CD4-positive, CD25-positive, alpha-beta regulatory T cell (primary cell): ENCODE data around the gene ARSK. TPM values are rescaled to one million over a fixed set of nuclear protein-coding genes. Genes with fewer than 3 reads are reported as not detected.

Experiments
- ATAC-seq, 2 donors: fragments of 150-1000 bp; cut with Tn5 transposase; one replicate each; pipeline ENCODE4 v1.10.0; 2021; ENCODE audit warnings: low read depth in 2 of 2, moderate number of reproducible peaks in 2 of 2, moderate library complexity in 1 of 2
- DNase-seq, 3 donors: peaks; one replicate each; pipeline versions ENCODE4 v3.0.0 to v3.0.0-alpha.2; 2012 to 2022; ENCODE audit warnings: mixed read lengths in 1 of 3
- H3K27ac ChIP-seq: one replicate; pipeline ENCODE4 v1.7.0; 2013; ENCODE audit warnings: mild to moderate bottlenecking, low read length; ENCODE audit not compliant: insufficient read depth, poor library complexity, severe bottlenecking
- H3K27me3 ChIP-seq: one replicate; pipeline ENCODE4 v1.7.0; 2013; ENCODE audit warnings: low read length; ENCODE audit not compliant: control insufficient read depth, insufficient read depth
- H3K36me3 ChIP-seq: one replicate; pipeline ENCODE4 v1.7.0; 2013; ENCODE audit warnings: mild to moderate bottlenecking, low read length, moderate library complexity; ENCODE audit not compliant: control insufficient read depth, insufficient read depth
- H3K4me1 ChIP-seq: 2 replicates; pipeline ENCODE4 v1.7.0; 2013; ENCODE audit warnings: mild to moderate bottlenecking, low read length; ENCODE audit not compliant: insufficient read depth, control insufficient read depth, poor library complexity, severe bottlenecking
- H3K4me3 ChIP-seq: one replicate; pipeline ENCODE4 v1.7.0; 2013; ENCODE audit warnings: low read depth, mild to moderate bottlenecking, low read length, moderate library complexity
- H3K9me3 ChIP-seq, 2 experiments: 1 replicate in 1 of 2; 2 replicates in 1 of 2; pipeline ENCODE4 v1.7.0; 2013; ENCODE audit warnings: low read length in 2 of 2, mild to moderate bottlenecking in 1 of 2, moderate library complexity in 1 of 2; ENCODE audit not compliant: control insufficient read depth in 2 of 2
- H3K27ac Mint-ChIP-seq, 3 donors: one replicate each; pipeline ENCODE4 v1.8.0; 2020 to 2022; ENCODE audit warnings: mild to moderate bottlenecking in 3 of 3, mixed read lengths in 3 of 3, moderate library complexity in 2 of 3
- H3K27me3 Mint-ChIP-seq: one replicate; pipeline ENCODE4 v1.8.0; 2022; ENCODE audit warnings: mild to moderate bottlenecking, mixed read lengths
- H3K36me3 Mint-ChIP-seq: one replicate; pipeline ENCODE4 v1.8.0; 2020; ENCODE audit warnings: mixed read lengths
- H3K4me1 Mint-ChIP-seq, 4 donors: one replicate each; pipeline ENCODE4 v1.8.0; 2020 to 2022; ENCODE audit warnings: mixed read lengths in 4 of 4, mild to moderate bottlenecking in 1 of 4
- H3K4me3 Mint-ChIP-seq, 4 donors: one replicate each; pipeline ENCODE4 v1.8.0; 2020 to 2022; ENCODE audit warnings: mild to moderate bottlenecking in 4 of 4, mixed read lengths in 4 of 4, moderate library complexity in 3 of 4
- H3K9me3 Mint-ChIP-seq, 7 donors: one replicate each; pipeline ENCODE4 v1.8.0; 2020 to 2022; ENCODE audit warnings: mixed read lengths in 7 of 7, mild to moderate bottlenecking in 3 of 7, moderate library complexity in 2 of 7
- polyA plus RNA-seq, 4 donors: library from polyadenylated mRNA; unstranded; fragments of 300-500 nt; fragmentation: Illumina TruSeq; gene quantifications; one replicate each; pipeline ENCODE4 v1.2.3, GENCODE V29; 2021
- total RNA-seq: library from RNA; stranded (reverse); gene quantifications from one replicate; pipeline ENCODE4 v1.2.3, GENCODE V29; 2022

Gene ARSK
- total and polyA plus RNA-seq, 5 donors from 2014 or later: 3.8 to 10.8 (median 9.5) TPM

DNA sequence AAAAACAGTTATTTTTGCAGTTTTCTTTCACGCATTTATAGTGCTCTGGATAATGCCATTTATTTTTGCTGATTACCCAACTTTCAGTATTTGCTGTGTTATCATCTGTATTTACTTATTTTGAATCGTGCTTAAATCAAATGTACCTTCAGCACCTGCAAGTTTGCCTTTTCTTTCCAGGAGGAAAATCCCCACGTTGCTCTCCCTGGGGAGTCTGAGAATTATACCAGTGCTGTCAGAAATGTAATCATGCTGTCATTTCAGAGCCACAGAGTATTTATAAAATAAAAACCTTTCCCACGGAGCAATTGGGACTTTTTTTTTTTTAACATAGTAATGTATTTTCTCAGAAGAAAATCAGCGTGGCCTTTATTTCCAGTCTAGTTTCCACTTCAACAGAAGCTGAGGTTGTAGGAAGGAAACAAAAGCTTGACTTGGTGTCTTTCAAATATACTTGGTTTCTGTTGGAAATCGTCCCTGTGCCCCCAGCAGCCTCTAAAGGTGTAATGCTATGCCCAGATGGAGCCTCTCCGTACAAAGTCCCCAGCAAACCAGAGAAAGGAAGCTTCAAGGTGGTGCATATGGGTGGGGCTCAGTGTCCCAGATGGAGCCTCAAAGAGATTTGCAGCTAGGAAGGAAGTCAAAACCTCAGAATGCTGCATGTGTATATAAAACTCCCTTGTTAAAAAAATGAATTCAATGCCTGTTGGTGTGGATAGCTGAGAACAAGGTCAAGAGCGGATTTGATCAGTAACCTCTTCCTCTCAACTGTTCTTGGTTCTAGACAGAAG is 67.1 kb downstream of the ARSK start:
- Mint-ChIP-seq H3K9me3 (peaks cover 0 to 6% (median 0%) of the 10 kb centered on the region in 7 donors), H3K27me3 (peaks cover 22% of the 10 kb centered on the region), H3K27ac (peak overlapping the region in 2 of 3 donors; percentile 6 to 48), H3K4me3 (peak overlapping the region; percentile 65 to 87 (median 86)), H3K4me1 (peaks cover 13 to 37% (median 23%) of the 10 kb centered on the region in 4 donors), H3K36me3 (peaks cover 7% of the 10 kb centered on the region)
- Histone ChIP-seq H3K27me3 (peaks cover 5% of the 10 kb centered on the region), H3K27ac (no peak overlapping the region), H3K9me3 (no peaks in the 10 kb centered on the region), H3K36me3 (no peaks in the 10 kb centered on the region), H3K4me1 (peaks cover 29% of the 10 kb centered on the region), H3K4me3 (peak overlapping the region; percentile 53)
- DNase-seq (peak in 2 of 3 donors; percentile 27 to 56), ATAC-seq (no peak)

- peaks cover 13 to 34% (median 21%) of the 10 kb centered on the region in 4 donors for H3K4me1 Mint-ChIP-seq
- H3K27ac Mint-ChIP-seq: no peak overlapping the region
These were observed 68.8 kb downstream of the ARSK start for GRCh38 chr5:95623706-95624105.

GRCh38 chr5:95624368-95624767 is 69.5 kb downstream of the ARSK start:
- Mint-ChIP-seq H3K27ac (no peak overlapping the region), H3K27me3 (peaks cover 23% of the 10 kb centered on the region), H3K9me3 (peaks cover 0 to 5% (median 0%) of the 10 kb centered on the region in 7 donors), H3K36me3 (peaks cover 7% of the 10 kb centered on the region), H3K4me3 (no peak overlapping the region), H3K4me1 (peaks cover 12 to 31% (median 18%) of the 10 kb centered on the region in 4 donors)
- Histone ChIP-seq H3K36me3 (no peaks in the 10 kb centered on the region), H3K4me1 (peaks cover 27% of the 10 kb centered on the region), H3K4me3 (no peak overlapping the region), H3K27ac (no peak overlapping the region), H3K27me3 (peaks cover under 1% of the 10 kb centered on the region), H3K9me3 (no peaks in the 10 kb centered on the region)
- DNase-seq (no peak), ATAC-seq (no peak)

More at GRCh38 chr5:95623706-95624105, 68.8 kb downstream of the ARSK start:
- peaks cover 0 to 6% (median 0%) of the 10 kb centered on the region in 7 donors for H3K9me3 Mint-ChIP-seq
- peaks cover 7% of the 10 kb centered on the region for H3K36me3 Mint-ChIP-seq
- no peak for ATAC-seq
- Histone ChIP-seq H3K27me3 (peaks cover 2% of the 10 kb centered on the region), H3K27ac (no peak overlapping the region), H3K9me3 (no peaks in the 10 kb centered on the region), H3K4me3 (no peak overlapping the region), H3K4me1 (peaks cover 29% of the 10 kb centered on the region), H3K36me3 (no peaks in the 10 kb centered on the region)
- peaks cover 22% of the 10 kb centered on the region for H3K27me3 Mint-ChIP-seq
- no peak for DNase-seq
- H3K4me3 Mint-ChIP-seq: no peak overlapping the region

- peaks cover 0 to 5% (median 0%) of the 10 kb centered on the region in 7 donors for H3K9me3 Mint-ChIP-seq
- DNase-seq: no peak
- peaks cover 8% of the 10 kb centered on the region for H3K4me1 ChIP-seq
These were observed 71.8 kb downstream of the ARSK start for GRCh38 chr5:95626701-95627100.

DNA sequence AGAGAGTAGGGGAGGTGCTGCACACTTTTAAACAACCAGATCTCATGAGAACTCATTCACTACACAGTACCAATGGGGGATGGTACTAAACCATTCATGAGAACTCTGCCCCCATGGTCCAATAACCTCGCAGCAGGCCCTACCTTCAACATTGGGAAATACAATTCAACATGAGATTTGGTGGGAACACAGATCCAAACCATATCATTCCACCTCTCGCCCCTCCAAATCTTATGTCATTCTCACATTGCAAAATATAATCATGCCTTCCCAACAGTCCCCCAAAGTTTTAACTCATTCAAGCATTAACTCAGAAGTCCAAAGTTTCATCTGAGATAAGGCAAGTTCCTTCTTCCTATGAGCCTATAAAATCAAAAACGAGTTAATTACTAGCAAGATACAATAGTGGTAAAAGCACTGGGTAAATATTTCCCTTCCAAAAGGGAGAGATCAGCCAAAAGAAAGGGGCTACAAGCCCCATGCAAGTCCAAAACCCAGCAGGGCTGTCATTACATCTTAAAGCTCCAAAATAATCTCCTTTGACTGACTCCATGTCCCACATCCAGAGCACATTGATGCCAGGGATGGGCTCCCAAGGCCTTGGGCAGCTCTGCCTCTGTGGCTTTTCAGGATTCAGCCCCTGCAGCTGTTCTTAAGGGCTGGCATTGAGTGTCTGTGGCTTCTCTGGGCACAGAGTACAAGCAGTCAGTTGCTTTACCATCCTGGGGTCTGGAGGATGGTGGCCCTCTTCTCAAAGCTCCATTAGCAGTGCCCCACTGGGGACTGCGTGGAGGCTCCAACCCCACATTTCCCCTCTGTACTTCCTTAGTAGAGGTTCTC is 73.3 kb downstream of the ARSK start:
- no peaks in the 10 kb centered on the region for H3K27me3 ChIP-seq
- Mint-ChIP-seq H3K27ac (no peak overlapping the region), H3K4me1 (peaks cover 7 to 24% (median 12%) of the 10 kb centered on the region in 4 donors), H3K4me3 (no peak overlapping the region), H3K36me3 (peaks cover 10% of the 10 kb centered on the region), H3K27me3 (peaks cover 17% of the 10 kb centered on the region), H3K9me3 (peaks cover 0 to 5% (median 3%) of the 10 kb centered on the region in 7 donors)
- DNase-seq: no peak
- no peak for ATAC-seq
- no peak overlapping the region for H3K27ac ChIP-seq
- H3K4me1 ChIP-seq: no peaks in the 10 kb centered on the region
- no peak overlapping the region for H3K4me3 ChIP-seq
- H3K9me3 ChIP-seq: no peaks in the 10 kb centered on the region
- H3K36me3 ChIP-seq: no peaks in the 10 kb centered on the region

More at GRCh38 chr5:95626701-95627100, 71.8 kb downstream of the ARSK start:
- Mint-ChIP-seq H3K4me3 (no peak overlapping the region), H3K4me1 (peaks cover 8 to 29% (median 14%) of the 10 kb centered on the region in 4 donors), H3K27me3 (peaks cover 19% of the 10 kb centered on the region), H3K27ac (no peak overlapping the region), H3K36me3 (peaks cover 7% of the 10 kb centered on the region)
- Histone ChIP-seq H3K27ac (no peak overlapping the region), H3K27me3 (no peaks in the 10 kb centered on the region), H3K9me3 (no peaks in the 10 kb centered on the region), H3K4me3 (no peak overlapping the region), H3K36me3 (no peaks in the 10 kb centered on the region)
- ATAC-seq: no peak

- H3K36me3 Mint-ChIP-seq: peaks cover 8% of the 10 kb centered on the region
- no peak overlapping the region for H3K4me3 Mint-ChIP-seq
- H3K27me3 Mint-ChIP-seq: peaks cover 21% of the 10 kb centered on the region
These were observed 74.0 kb downstream of the ARSK start for GRCh38 chr5:95628933-95629332.

GRCh38 chr5:95630394-95630917 is 75.6 kb downstream of the ARSK start:
- Histone ChIP-seq H3K27ac (no peak overlapping the region), H3K27me3 (peaks cover 4% of the 10 kb centered on the region), H3K4me3 (no peak overlapping the region), H3K9me3 (no peaks in the 10 kb centered on the region), H3K4me1 (no peaks in the 10 kb centered on the region), H3K36me3 (no peaks in the 10 kb centered on the region)
- peak overlapping the region in 1 of 3 donors; percentile 27 for H3K27ac Mint-ChIP-seq
- H3K36me3 Mint-ChIP-seq: peaks cover 3% of the 10 kb centered on the region
- no peak overlapping the region for H3K4me3 Mint-ChIP-seq
- H3K9me3 Mint-ChIP-seq: peaks cover 0 to 8% (median 3%) of the 10 kb centered on the region in 7 donors
- peaks cover 27% of the 10 kb centered on the region for H3K27me3 Mint-ChIP-seq
- no peak for DNase-seq
- ATAC-seq: no peak
- H3K4me1 Mint-ChIP-seq: peaks cover 7 to 22% (median 15%) of the 10 kb centered on the region in 4 donors

More at GRCh38 chr5:95628933-95629332, 74.0 kb downstream of the ARSK start:
- DNase-seq (no peak), ATAC-seq (no peak)
- Mint-ChIP-seq H3K27ac (peak overlapping the region in 1 of 3 donors; percentile 7), H3K4me1 (peaks cover 7 to 25% (median 15%) of the 10 kb centered on the region in 4 donors), H3K9me3 (peaks cover 0 to 8% (median 3%) of the 10 kb centered on the region in 7 donors)
- Histone ChIP-seq H3K4me1 (no peaks in the 10 kb centered on the region), H3K27ac (no peak overlapping the region), H3K36me3 (no peaks in the 10 kb centered on the region), H3K27me3 (no peaks in the 10 kb centered on the region), H3K4me3 (no peak overlapping the region), H3K9me3 (no peaks in the 10 kb centered on the region)
